ENCODE results near the gene DYRK1A.
A peak's percentile ranks its signal among the peaks of the same experiment; 100 is the strongest.

The DYRK1A gene

DNA sequence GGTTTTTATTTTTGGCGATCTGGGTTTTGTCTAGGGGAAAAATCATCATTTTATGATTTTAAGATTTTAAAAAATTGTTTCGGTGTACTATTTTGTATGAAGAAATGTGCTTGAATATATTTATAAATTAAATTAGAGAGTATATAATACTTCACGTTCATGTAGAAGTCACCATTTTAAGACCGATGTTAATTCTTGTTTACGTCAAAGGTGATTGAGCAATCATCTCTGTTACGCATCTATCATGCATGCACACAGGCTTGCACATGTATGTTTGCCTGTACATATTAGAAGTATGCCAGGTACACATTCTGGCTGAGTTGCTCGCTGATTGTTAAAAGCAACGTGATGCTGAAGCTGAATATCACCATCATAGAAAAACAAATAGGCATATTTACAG lies 54.7 kb downstream of the DYRK1A start:
- no peak for DNase-seq

- DNase-seq = no peak
Measured at GRCh38 chr21:37422382-37422781, 55.8 kb downstream of the DYRK1A start.

GRCh38 chr21:37423103-37423502 lies 56.5 kb downstream of the DYRK1A start:
- DNase-seq = no peak

- no peak for DNase-seq
Measured at GRCh38 chr21:37424396-37424795, 57.8 kb downstream of the DYRK1A start.

- DNase-seq = no peak
Measured at GRCh38 chr21:37425001-37425400, 58.4 kb downstream of the DYRK1A start.

- no peak for DNase-seq
Measured at GRCh38 chr21:37425684-37426083, 59.1 kb downstream of the DYRK1A start.

- DNase-seq = no peak
Measured at GRCh38 chr21:37427221-37427620, 60.6 kb downstream of the DYRK1A start.

GRCh38 chr21:37429356-37429755 lies 62.8 kb downstream of the DYRK1A start:
- DNase-seq = no peak

DNA sequence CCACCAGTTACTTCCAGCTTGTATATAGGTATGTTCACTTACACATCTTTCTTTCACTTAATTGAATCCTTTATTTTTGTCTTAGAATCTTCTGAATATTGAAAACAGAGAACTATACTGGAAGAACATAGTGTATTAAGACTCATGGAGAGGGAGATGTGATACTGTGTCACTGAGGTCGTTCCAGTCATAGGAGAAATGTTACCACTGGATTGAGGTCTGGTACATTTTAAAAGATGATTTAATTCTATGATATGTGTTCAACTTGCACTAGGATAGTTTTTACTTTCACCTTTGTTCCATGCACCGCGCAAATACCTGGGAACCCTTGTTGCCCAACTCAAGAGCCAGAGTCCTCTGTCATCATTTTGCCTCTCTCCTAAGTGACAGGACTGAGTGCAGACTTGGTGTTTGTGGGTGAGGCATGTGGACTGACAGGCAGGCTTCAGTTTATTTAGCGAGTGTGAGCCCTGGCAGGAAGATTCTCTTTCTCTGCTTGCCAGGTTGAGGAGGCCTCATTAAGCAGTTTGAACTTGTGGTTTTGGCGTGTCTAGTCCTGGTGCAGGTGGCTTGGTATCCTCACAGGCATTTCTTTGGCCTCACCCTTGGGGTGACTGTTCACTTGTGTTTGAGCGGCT lies 63.7 kb downstream of the DYRK1A start:
- no peak for DNase-seq

- DNase-seq = no peak
Measured at GRCh38 chr21:37431243-37431642, 64.7 kb downstream of the DYRK1A start.

- no peak for DNase-seq
Measured at GRCh38 chr21:37432710-37433455, 66.3 kb downstream of the DYRK1A start.

DNA sequence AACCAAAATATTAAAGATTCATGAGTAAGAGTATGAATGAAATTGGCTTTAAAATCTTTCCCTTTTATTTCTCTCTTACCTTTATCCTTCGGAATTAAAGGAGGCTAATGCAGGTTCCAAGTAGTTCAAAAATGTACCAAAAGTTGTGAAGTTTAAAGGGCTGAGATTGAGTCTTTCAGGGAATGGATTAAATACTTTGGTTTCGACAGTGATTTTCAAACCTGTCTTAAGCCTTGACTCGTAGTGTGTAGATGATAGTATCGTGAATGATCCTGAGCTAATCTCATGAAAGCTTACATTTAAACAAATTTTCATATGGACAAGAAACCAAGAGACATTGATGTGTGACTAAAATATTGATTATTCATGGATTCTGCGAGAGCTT lies 66.9 kb downstream of the DYRK1A start:
- no peak for DNase-seq

GRCh38 chr21:37435120-37435519 lies 68.5 kb downstream of the DYRK1A start:
- peak; percentile 44 for DNase-seq

GRCh38 chr21:37435711-37436110 lies 69.1 kb downstream of the DYRK1A start:
- DNase-seq = no peak

GRCh38 chr21:37436174-37436573 lies 69.6 kb downstream of the DYRK1A start:
- no peak for DNase-seq

GRCh38 chr21:37437376-37438080 lies 71.0 kb downstream of the DYRK1A start:
- no peak for DNase-seq

GRCh38 chr21:37443683-37444082 lies 77.1 kb downstream of the DYRK1A start:
- DNase-seq = no peak

DNA sequence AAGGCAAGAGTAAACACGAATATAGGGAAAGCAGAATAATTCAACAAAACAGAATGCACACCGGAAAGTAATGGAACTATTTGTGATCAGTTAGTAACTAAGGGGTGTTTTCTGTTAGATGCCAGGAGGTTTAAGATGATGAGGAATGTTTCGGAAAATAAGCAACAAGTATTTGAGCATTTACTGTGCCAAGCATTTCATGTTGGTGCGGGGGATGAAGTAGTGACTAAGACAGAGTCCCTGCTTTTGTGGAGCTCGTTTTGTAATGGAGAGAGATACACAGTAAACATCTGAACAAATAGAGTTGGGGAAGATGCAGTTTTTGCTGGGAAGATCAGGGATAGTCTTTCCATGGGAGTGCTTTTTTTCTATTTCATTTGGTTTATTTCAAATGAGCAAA lies 78.7 kb downstream of the DYRK1A start:
- DNase-seq = no peak

GRCh38 chr21:37446552-37446951 lies 80.0 kb downstream of the DYRK1A start:
- DNase-seq = no peak

DNA sequence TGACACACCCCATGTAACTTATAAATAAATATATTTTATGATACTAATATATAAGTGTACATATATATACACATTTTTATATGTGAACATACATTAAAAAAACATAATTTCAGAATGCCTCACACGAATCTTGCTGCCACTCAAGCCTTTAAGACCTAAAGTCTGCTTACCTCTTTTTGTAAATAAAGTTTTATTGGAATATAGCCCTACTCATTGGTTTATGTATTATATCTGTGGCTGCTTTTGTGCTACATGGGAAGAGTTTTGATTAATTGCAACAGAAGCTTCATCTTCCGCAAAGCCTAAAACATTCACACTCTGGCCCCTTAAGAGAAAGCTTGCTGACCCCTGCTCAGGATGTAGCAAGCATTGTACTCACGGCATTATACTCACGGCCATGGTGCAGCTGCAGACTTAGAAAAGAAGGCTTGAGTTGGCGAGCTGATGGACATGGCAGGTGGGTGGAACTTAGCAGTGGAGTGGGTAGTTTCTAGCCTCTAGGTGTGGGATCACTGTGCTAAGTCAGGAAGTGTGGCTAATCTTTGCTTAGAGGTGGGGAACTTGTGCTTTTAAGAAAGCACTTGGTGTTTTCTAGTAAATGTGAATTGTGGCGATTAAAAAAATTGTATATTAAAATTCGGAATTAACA lies 80.8 kb downstream of the DYRK1A start:
- no peak for DNase-seq

GRCh38 chr21:37449302-37449937 lies 82.8 kb downstream of the DYRK1A start:
- no peak for DNase-seq

GRCh38 chr21:37450445-37450941 lies 83.9 kb downstream of the DYRK1A start:
- DNase-seq = peak; percentile 20

- no peak for DNase-seq
Measured at GRCh38 chr21:37451446-37451845, 84.9 kb downstream of the DYRK1A start.

Data from activated CD4-positive, alpha-beta T cell treated with anti-CD3 and anti-CD28 coated beads, Interleukin-2, Interleukin-6, amounts not matched to agents 100 ng/mL and 50 ng/mL, durations not matched to agents 16 hours and 8 hours (primary cell).